Endothelial cell of umbilical vein (primary cell): ENCODE results near the gene AIG1. TPM values are rescaled to one million over a fixed set of nuclear protein-coding genes. Genes with fewer than 3 reads are reported as not detected.

Source experiments
- BruUV-seq: library from RNA; stranded (reverse); fragments of 400-500 nt; replicated peaks from 2 replicates; lab custom pipeline; 2021; lab: Mats Ljungman, UMichigan
- CTCF ChIA-PET: fragments of 300-600, 350-600 bp; sonication (Branson Sonifier 250); formaldehyde crosslinking; loops from one replicate; lab custom pipeline; 2021; ENCODE audit warnings: antibody characterized with exemption, inconsistent platforms; lab: Charles Lee
- POLR2A ChIA-PET: fragments of 300-600, 350-600 bp; sonication (Branson Sonifier 250); formaldehyde crosslinking; loops from one replicate; lab custom pipeline; 2021; ENCODE audit warnings: antibody characterized with exemption, inconsistent platforms; lab: Charles Lee
- DNase-seq: peaks from one replicate; pipeline ENCODE4 v3.0.0-alpha.2; 2011; ENCODE audit warnings: low read depth, low spot score
- FAIRE-seq: peaks from 2 replicates; lab custom pipeline; 2011; peaks lifted over from hg19 to GRCh38; lab: Jason Lieb, UNC
- H2AFZ ChIP-seq: 2 replicates; pipeline ENCODE4 v1.6.0; 2012; ENCODE audit warnings: low read depth, low read length, control low read depth, inconsistent platforms
- H3K27ac ChIP-seq: 2 replicates; pipeline ENCODE4 v1.5.1; 2011; ENCODE audit warnings: low read depth, mild to moderate bottlenecking, control low read depth, low read length, moderate library complexity; ENCODE audit not compliant: insufficient read depth
- H3K27me3 ChIP-seq, 2 experiments: 2 replicates each; pipeline versions ENCODE4 v1.6.0 to v1.6.1; 2011; ENCODE audit warnings: low read length in 2 of 2, mixed read lengths in 1 of 2; ENCODE audit not compliant: control insufficient read depth in 2 of 2, insufficient read depth in 2 of 2
- H3K36me3 ChIP-seq, 2 experiments: 2 replicates in 1 of 2; 3 replicates in 1 of 2; pipeline ENCODE4 v1.5.1; 2011; ENCODE audit warnings: low read length in 2 of 2, mild to moderate bottlenecking in 1 of 2, moderate library complexity in 1 of 2; ENCODE audit not compliant: control insufficient read depth in 2 of 2, insufficient read depth in 2 of 2; ENCODE audit errors: extremely low read depth in 1 of 2
- H3K4me1 ChIP-seq: 3 replicates; pipeline ENCODE4 v1.5.1; 2011; ENCODE audit warnings: mild to moderate bottlenecking, low read length; ENCODE audit not compliant: control insufficient read depth, insufficient read depth; ENCODE audit errors: extremely low read depth
- H3K4me2 ChIP-seq: 2 replicates; pipeline ENCODE4 v1.6.1; 2011; ENCODE audit warnings: low read length, control low read depth, mixed read lengths; ENCODE audit not compliant: insufficient read depth
- H3K4me3 ChIP-seq, 3 experiments: fragments of 200-600 bp in 1 of 3; sonication (generic), shearing (Covaris generic) in 1 of 3; replicated peaks in 1 of 3; 2 replicates each; pipeline ENCODE4 v1.5.1; 2011 to 2016; ENCODE audit warnings: control low read depth in 3 of 3, low read length in 3 of 3, mild to moderate bottlenecking in 2 of 3, inconsistent platforms in 1 of 3, low read depth in 1 of 3, moderate library complexity in 1 of 3; ENCODE audit not compliant: insufficient read depth in 1 of 3
- H3K79me2 ChIP-seq: 2 replicates; pipeline ENCODE4 v1.6.0; 2012; ENCODE audit warnings: low read length, inconsistent platforms; ENCODE audit not compliant: control insufficient read depth, insufficient read depth
- H3K9ac ChIP-seq: replicated peaks from 2 replicates; pipeline ENCODE3; 2011; ENCODE audit warnings: low read length, control low read depth; ENCODE audit not compliant: insufficient read depth; ENCODE audit errors: extremely low read depth
- H3K9me1 ChIP-seq: replicated peaks from 3 replicates; pipeline ENCODE4 v1.6.0; 2011; ENCODE audit warnings: mild to moderate bottlenecking, low read length; ENCODE audit not compliant: control insufficient read depth, insufficient read depth; ENCODE audit errors: extremely low read depth
- H3K9me3 ChIP-seq: replicated peaks from 2 replicates; pipeline ENCODE4 v1.5.1; 2012; ENCODE audit warnings: low read length, inconsistent platforms; ENCODE audit not compliant: control insufficient read depth, insufficient read depth
- H4K20me1 ChIP-seq: replicated peaks from 2 replicates; pipeline ENCODE3; 2011; ENCODE audit warnings: mild to moderate bottlenecking, low read length; ENCODE audit not compliant: control insufficient read depth, insufficient read depth; ENCODE audit errors: extremely low read depth
- CTCF ChIP-seq, 2 donors: IDR thresholded peaks; 1 replicate in 1 of 2; 2 replicates in 1 of 2; pipeline ENCODE4 v1.5.1; 2011; ENCODE audit warnings: low read length in 2 of 2, mild to moderate bottlenecking in 2 of 2, moderate library complexity in 2 of 2, control low read depth in 1 of 2, inconsistent platforms in 1 of 2, low read depth in 1 of 2; ENCODE audit not compliant: insufficient read depth in 1 of 2; ENCODE audit errors: extremely low read depth in 1 of 2
- FOS ChIP-seq: IDR thresholded peaks from 2 replicates; pipeline ENCODE4 v1.6.1; 2011; ENCODE audit warnings: mild to moderate bottlenecking, low read length, moderate library complexity, borderline replicate concordance; ENCODE audit not compliant: insufficient read depth
- JUN ChIP-seq: IDR thresholded peaks from 2 replicates; pipeline ENCODE4 v1.6.1; 2011; ENCODE audit warnings: borderline replicate concordance, low read depth; ENCODE audit not compliant: insufficient read length, insufficient read depth
- MAX ChIP-seq: IDR thresholded peaks from 2 replicates; pipeline ENCODE4 v1.6.1; 2011; ENCODE audit not compliant: insufficient read depth, insufficient read length
- POLR2A ChIP-seq: IDR thresholded peaks from 2 replicates; pipeline ENCODE4 v1.6.1; 2012; ENCODE audit warnings: low read depth, mild to moderate bottlenecking, control low read depth, low read length
- POLR2AphosphoS5 ChIP-seq: IDR thresholded peaks from 2 replicates; pipeline ENCODE4 v1.6.1; 2012; ENCODE audit warnings: low read depth, mild to moderate bottlenecking, control low read depth, low read length, moderate library complexity; ENCODE audit not compliant: insufficient read depth
- dilution Hi-C: fragments of 300-500 bp; cut with MboI; formaldehyde crosslinking; loops from one replicate; pipeline ENCODE4 v1.15.0; 2019; ENCODE audit warnings: low sequenced_read_pairs; ENCODE audit not compliant: extremely low pct_ligation_motif_present
- intact Hi-C: fragments of 100-400 bp; cut with micrococcal nuclease; formaldehyde crosslinking; loops from one replicate; pipeline ENCODE4 v1.10.0; 2022
- polyA plus RNA-seq, 4 experiments: library from polyadenylated mRNA; depleted of rRNA in 3 of 4; stranded (reverse) in 3 of 4; unstranded in 1 of 4; fragments of >200 nt; gene quantifications; 2 replicates each; pipeline versions ENCODE4 v1.2.1 to v1.2.3, GENCODE V29; 2011 to 2012; ENCODE audit warnings: missing spikeins in 1 of 4
- total RNA-seq: library from RNA; stranded (reverse); gene quantifications from 2 replicates; pipeline ENCODE4 v1.2.3, GENCODE V29; 2021

AIG1 gene
- total and polyA plus RNA-seq, 2 donors (not counting 3 experiments of a cell fraction or from before 2014, with no cell fraction given): 17.7 to 22.7 TPM

- FAIRE-seq: no peak
- H3K36me3 ChIP-seq: no peaks in the 10 kb centered on the region
- no peaks in the 10 kb centered on the region for H3K9me3 ChIP-seq
- intact Hi-C loops (no loop called here), dilution Hi-C loops (no loop called here)
- no TSS peak for BruUV-seq
- no peak overlapping the region for H3K9ac ChIP-seq
- no peak overlapping the region for H3K4me2 ChIP-seq
- H3K4me3 ChIP-seq: no peak overlapping the region
- no peak for TF ChIP-seq FOS
- no peak for TF ChIP-seq POLR2A
- no peaks in the 10 kb centered on the region for H3K4me1 ChIP-seq
- ChIA-PET CTCF (no interaction called here), POLR2A (no interaction called here)
- H2AFZ ChIP-seq: no peak overlapping the region
- H3K27ac ChIP-seq: no peak overlapping the region
- H3K9me1 ChIP-seq: no peaks in the 10 kb centered on the region
- H3K79me2 ChIP-seq: no peaks in the 10 kb centered on the region
- H3K27me3 ChIP-seq: no peaks in the 10 kb centered on the region
- no peaks in the 10 kb centered on the region for H4K20me1 ChIP-seq
- no peak for DNase-seq
Observed at GRCh38 chr6:143262859-143263258, 202.2 kb downstream of the AIG1 start.

GRCh38 chr6:143264379-143264778, 203.7 kb downstream of the AIG1 start:
- H3K4me3 ChIP-seq: no peak overlapping the region
- no peaks in the 10 kb centered on the region for H3K79me2 ChIP-seq
- CTCF ChIA-PET: no interaction called here
- DNase-seq: no peak
- no peak overlapping the region for H3K27ac ChIP-seq
- POLR2A ChIA-PET: no interaction called here
- H3K36me3 ChIP-seq: no peaks in the 10 kb centered on the region
- no peaks in the 10 kb centered on the region for H3K27me3 ChIP-seq
- dilution Hi-C loops: no loop called here
- FAIRE-seq: no peak
- H3K9me3 ChIP-seq: no peaks in the 10 kb centered on the region
- intact Hi-C loops: no loop called here
- H3K4me1 ChIP-seq: no peaks in the 10 kb centered on the region
- H4K20me1 ChIP-seq: no peaks in the 10 kb centered on the region
- H3K4me2 ChIP-seq: no peak overlapping the region
- no TSS peak for BruUV-seq
- no peak overlapping the region for H2AFZ ChIP-seq
- H3K9ac ChIP-seq: no peak overlapping the region
- TF ChIP-seq POLR2A (no peak), MAX (no peak), CTCF (IDR thresholded peaks at IDR 0.05; ENCODE audit: extremely low read depth in 1 of 2, insufficient read depth in 1 of 2, low read depth in 1 of 2, low read length in 2 of 2) (no peak), POLR2AphosphoS5 (no peak), JUN (no peak)
- no peaks in the 10 kb centered on the region for H3K9me1 ChIP-seq
